H1 (cell line): ENCODE results near the gene MACROD2. TPM values are rescaled to one million over a fixed set of nuclear protein-coding genes. Genes with fewer than 3 reads are reported as not detected.

Experiments used
- CTCF ChIA-PET: fragments of 300-600 bp; sonication (Branson Sonifier 250); formaldehyde crosslinking; loops from one replicate; lab custom pipeline; 2021; ENCODE audit not compliant: partially characterized antibody; lab: Charles Lee
- POLR2A ChIA-PET: fragments of 300-600 bp; sonication (Branson Sonifier 250); formaldehyde crosslinking; loops from one replicate; lab custom pipeline; 2021; ENCODE audit warnings: inconsistent platforms; ENCODE audit not compliant: partially characterized antibody; lab: Charles Lee
- DNase-seq, 2 experiments: peaks; one replicate each; pipeline versions ENCODE4 v3.0.0 to v3.0.0-alpha.2; 2010 to 2022; ENCODE audit warnings: low spot score in 2 of 2, low read depth in 1 of 2, mixed read lengths in 1 of 2
- FAIRE-seq: peaks from 2 replicates; lab custom pipeline; 2011; peaks lifted over from hg19 to GRCh38; lab: Jason Lieb, UNC
- H2AFZ ChIP-seq: 2 replicates; pipeline ENCODE4 v1.8.1; 2012; ENCODE audit warnings: low read length, inconsistent platforms
- H2AK5ac ChIP-seq: 2 replicates; pipeline ENCODE4 v1.6.1; 2013; ENCODE audit warnings: low read depth, low read length
- H2BK120ac ChIP-seq: replicated peaks from 2 replicates; pipeline ENCODE3; 2013; ENCODE audit warnings: low read depth, low read length, inconsistent platforms
- H2BK12ac ChIP-seq: 2 replicates; pipeline ENCODE4 v1.6.1; 2013; ENCODE audit warnings: low read depth, low read length
- H2BK15ac ChIP-seq: 2 replicates; pipeline ENCODE4 v1.6.1; 2013; ENCODE audit warnings: low read length
- H2BK20ac ChIP-seq: 2 replicates; pipeline ENCODE4 v1.6.1; 2013; ENCODE audit warnings: low read length
- H2BK5ac ChIP-seq: 2 replicates; pipeline ENCODE4 v1.6.1; 2013; ENCODE audit warnings: low read depth, low read length
- H3K14ac ChIP-seq: 2 replicates; pipeline ENCODE4 v1.6.1; 2013; ENCODE audit warnings: inconsistent platforms; ENCODE audit not compliant: insufficient read length
- H3K18ac ChIP-seq: 2 replicates; pipeline ENCODE4 v1.6.1; 2013; ENCODE audit warnings: low read length; ENCODE audit errors: extremely low read depth
- H3K23ac ChIP-seq: 2 replicates; pipeline ENCODE4 v1.6.1; 2013; ENCODE audit warnings: inconsistent platforms; ENCODE audit not compliant: insufficient read length
- H3K23me2 ChIP-seq: 2 replicates; pipeline ENCODE4 v1.6.1; 2013; ENCODE audit warnings: low read depth, low read length
- H3K27ac ChIP-seq: 2 replicates; pipeline ENCODE4 v1.6.1; 2011; ENCODE audit warnings: low read depth, low read length, inconsistent platforms
- H3K27me3 ChIP-seq, 4 experiments: replicated peaks in 1 of 4; 1 replicate in 1 of 4; 2 replicates in 3 of 4; pipeline versions ENCODE4 v1.6.1 to v1.8.1; 2011 to 2013; ENCODE audit warnings: low read length in 3 of 4, mild to moderate bottlenecking in 3 of 4, inconsistent platforms in 2 of 4, mixed read lengths in 2 of 4, moderate library complexity in 1 of 4; ENCODE audit not compliant: control insufficient read depth in 3 of 4, insufficient read depth in 3 of 4; ENCODE audit errors: extremely low read depth in 1 of 4
- H3K36me3 ChIP-seq, 4 experiments: 2 replicates each; pipeline versions ENCODE4 v1.6.1 to v1.8.1; 2011 to 2013; ENCODE audit warnings: mild to moderate bottlenecking in 4 of 4, low read length in 3 of 4, moderate library complexity in 2 of 4, control low read depth in 1 of 4, inconsistent platforms in 1 of 4; ENCODE audit not compliant: insufficient read depth in 4 of 4, control insufficient read depth in 2 of 4
- H3K4ac ChIP-seq: replicated peaks from 2 replicates; pipeline ENCODE3; 2013; ENCODE audit warnings: low read length, low read depth, mixed read lengths, inconsistent platforms; ENCODE audit not compliant: insufficient read length
- H3K4me1 ChIP-seq, 4 experiments: replicated peaks in 1 of 4; 1 replicate in 1 of 4; 2 replicates in 3 of 4; pipeline versions ENCODE4 v1.6.1 to v1.8.1; 2011 to 2013; ENCODE audit warnings: low read length in 3 of 4, inconsistent platforms in 2 of 4, mixed read lengths in 1 of 4; ENCODE audit not compliant: insufficient read depth in 4 of 4, control insufficient read depth in 3 of 4
- H3K4me2 ChIP-seq, 2 experiments: 2 replicates each; pipeline versions ENCODE4 v1.6.1 to v1.8.1; 2011 to 2013; ENCODE audit warnings: low read depth in 2 of 2, low read length in 2 of 2, control low read depth in 1 of 2, inconsistent platforms in 1 of 2, mild to moderate bottlenecking in 1 of 2; ENCODE audit not compliant: insufficient read depth in 1 of 2
- H3K4me3 ChIP-seq, 4 experiments: fragments of 200-600, 300-600 bp in 1 of 4; sonication (generic), shearing (Covaris generic), sonication (Bioruptor Twin) in 1 of 4; 2 replicates each; pipeline versions ENCODE4 v1.5.1 to v1.8.1; 2011 to 2016; ENCODE audit warnings: low read length in 4 of 4, low read depth in 3 of 4, control low read depth in 2 of 4, inconsistent platforms in 2 of 4, mild to moderate bottlenecking in 2 of 4, mixed read lengths in 1 of 4, moderate library complexity in 1 of 4; ENCODE audit not compliant: insufficient read depth in 2 of 4; ENCODE audit errors: extremely low read depth in 1 of 4
- H3K56ac ChIP-seq: replicated peaks from 2 replicates; pipeline ENCODE3; 2013; ENCODE audit warnings: low read depth, mild to moderate bottlenecking, mixed read lengths, low read length, inconsistent platforms; ENCODE audit not compliant: insufficient read length
- H3K79me1 ChIP-seq: 2 replicates; pipeline ENCODE4 v1.6.1; 2013; ENCODE audit warnings: low read depth, low read length, control low read depth
- H3K79me2 ChIP-seq, 2 experiments: 2 replicates each; pipeline versions ENCODE4 v1.6.1 to v1.8.1; 2012 to 2013; ENCODE audit warnings: low read length in 2 of 2, mild to moderate bottlenecking in 2 of 2, inconsistent platforms in 1 of 2; ENCODE audit not compliant: insufficient read depth in 2 of 2, control insufficient read depth in 1 of 2
- H3K9ac ChIP-seq, 4 experiments: replicated peaks in 1 of 4; 1 replicate in 1 of 4; 2 replicates in 3 of 4; pipeline versions ENCODE4 v1.6.1 to v1.8.1; 2011 to 2013; ENCODE audit warnings: low read depth in 3 of 4, low read length in 3 of 4, control low read depth in 2 of 4, mild to moderate bottlenecking in 2 of 4, moderate library complexity in 2 of 4, inconsistent platforms in 1 of 4; ENCODE audit errors: extremely low read depth in 1 of 4
- H3K9me3 ChIP-seq, 2 experiments: 2 replicates each; pipeline versions ENCODE4 v1.6.1 to v1.8.1; 2012 to 2013; ENCODE audit warnings: mild to moderate bottlenecking in 2 of 2, moderate library complexity in 2 of 2, control low read depth in 1 of 2, inconsistent platforms in 1 of 2, low read depth in 1 of 2, low read length in 1 of 2, mixed read lengths in 1 of 2; ENCODE audit not compliant: insufficient read depth in 2 of 2
- H4K20me1 ChIP-seq, 2 experiments: replicated peaks in 1 of 2; 2 replicates each; pipeline versions ENCODE3 to v1.8.1; 2011 to 2013; ENCODE audit warnings: inconsistent platforms in 2 of 2, low read length in 2 of 2, mild to moderate bottlenecking in 1 of 2; ENCODE audit not compliant: insufficient read depth in 2 of 2, control insufficient read depth in 1 of 2
- H4K5ac ChIP-seq: 2 replicates; pipeline ENCODE4 v1.6.1; 2013; ENCODE audit warnings: low read length, low read depth, mixed read lengths, inconsistent platforms; ENCODE audit not compliant: insufficient read length
- H4K8ac ChIP-seq: 2 replicates; pipeline ENCODE4 v1.8.0; 2013; ENCODE audit warnings: mild to moderate bottlenecking, moderate library complexity, low read length, inconsistent platforms; ENCODE audit not compliant: insufficient read depth; ENCODE audit errors: extremely low read depth
- H4K91ac ChIP-seq: replicated peaks from 2 replicates; pipeline ENCODE3; 2013; ENCODE audit warnings: low read length, mixed read lengths, inconsistent platforms; ENCODE audit not compliant: insufficient read length
- BACH1 ChIP-seq: IDR thresholded peaks from 2 replicates; pipeline ENCODE4 v1.6.1; 2012; ENCODE audit warnings: low read length, improper control_type of control experiment
- CHD2 ChIP-seq: IDR thresholded peaks from 2 replicates; pipeline ENCODE4 v1.6.1; 2012; ENCODE audit warnings: low read length, improper control_type of control experiment
- CREB1 ChIP-seq: IDR thresholded peaks from 2 replicates; pipeline ENCODE4 v1.6.1; 2012; ENCODE audit warnings: inconsistent platforms
- EGR1 ChIP-seq: IDR thresholded peaks from 2 replicates; pipeline ENCODE4 v1.6.1; 2011; ENCODE audit warnings: low read depth, low read length, borderline replicate concordance
- HDAC6 ChIP-seq: IDR thresholded peaks from one replicate; pipeline ENCODE4 v1.7.1; 2012; ENCODE audit warnings: low read depth, mild to moderate bottlenecking, inconsistent platforms, low read length, moderate library complexity
- JUND ChIP-seq: IDR thresholded peaks from 2 replicates; pipeline ENCODE4 v1.6.1; 2011; ENCODE audit warnings: mild to moderate bottlenecking, improper control_type of control experiment, low read length
- KDM4A ChIP-seq: IDR thresholded peaks from one replicate; pipeline ENCODE4 v1.7.1; 2012; ENCODE audit warnings: low read depth, mild to moderate bottlenecking, moderate library complexity, low read length, inconsistent platforms; ENCODE audit not compliant: severe bottlenecking
- NANOG ChIP-seq: IDR thresholded peaks from 2 replicates; pipeline ENCODE4 v1.6.1; 2011; ENCODE audit warnings: low read length, low read depth, mild to moderate bottlenecking, inconsistent platforms; ENCODE audit not compliant: insufficient read depth, poor library complexity, severe bottlenecking
- POLR2AphosphoS5 ChIP-seq: IDR thresholded peaks from 2 replicates; pipeline ENCODE4 v1.6.1; 2011; ENCODE audit warnings: low read depth, low read length
- RBBP5 ChIP-seq: IDR thresholded peaks from 2 replicates; pipeline ENCODE4 v1.7.1; 2012; ENCODE audit warnings: low read depth, mild to moderate bottlenecking, inconsistent platforms, low read length, moderate library complexity, borderline replicate concordance
- RFX5 ChIP-seq: IDR thresholded peaks from 2 replicates; pipeline ENCODE4 v1.6.1; 2011; ENCODE audit warnings: low read depth, low read length, improper control_type of control experiment, borderline replicate concordance
- SIRT6 ChIP-seq: IDR thresholded peaks from one replicate; pipeline ENCODE4 v1.7.1; 2012; ENCODE audit warnings: low read length, inconsistent platforms
- SUZ12 ChIP-seq: fragments of 200-600 bp; sonication (generic); IDR thresholded peaks from 2 replicates; pipeline ENCODE4 v1.6.1; 2012; ENCODE audit warnings: mild to moderate bottlenecking, inconsistent platforms, low read length, moderate library complexity, mixed read lengths
- TAF1 ChIP-seq: IDR thresholded peaks from 2 replicates; pipeline ENCODE4 v1.6.1; 2011; ENCODE audit warnings: mild to moderate bottlenecking, low read depth, low read length
- TAF7 ChIP-seq: optimal IDR thresholded peaks from 2 replicates; pipeline ENCODE3; 2011; ENCODE audit warnings: low read depth, mild to moderate bottlenecking, inconsistent platforms, low read length, moderate library complexity, borderline replicate concordance
- TCF12 ChIP-seq: IDR thresholded peaks from 2 replicates; pipeline ENCODE4 v1.6.1; 2011; ENCODE audit warnings: low read depth, mild to moderate bottlenecking, low read length
- YY1 ChIP-seq: IDR thresholded peaks from 2 replicates; pipeline ENCODE4 v1.6.1; 2011; ENCODE audit warnings: low read depth, mild to moderate bottlenecking, low read length
- WGBS, 2 experiments: shearing (Covaris generic) in 1 of 2; methylation state at CpG; one replicate each; pipeline versions ENCODE4 v1.1.6 to v1.1.7; 2013 to 2015; ENCODE audit warnings: low lambda C conversion rate in 2 of 2, mixed read lengths in 2 of 2, inconsistent platforms in 1 of 2, low coverage in 1 of 2, missing lambda C conversion rate in 1 of 2; ENCODE audit not compliant: insufficient replicate concordance in 2 of 2, insufficient coverage in 1 of 2, insufficient read length in 1 of 2; ENCODE audit errors: extremely low coverage in 1 of 2, missing lambda C conversion rate in 1 of 2; 5-methylcytosine and 5-hydroxymethylcytosine counted together
- polyA plus RNA-seq, 7 experiments: library from polyadenylated mRNA; depleted of rRNA in 3 of 7; stranded (reverse) in 5 of 7; unstranded in 2 of 7; fragments of >200 nt in 5 of 7; fragments of 200-250 nt in 2 of 7; gene quantifications; 1 replicate in 5 of 7; 2 replicates in 1 of 7; 4 replicates in 1 of 7; pipeline versions ENCODE4 v1.2.1 to v1.2.3, GENCODE V29; 2011 to 2013; ENCODE audit warnings: missing spikeins in 2 of 7, mixed read lengths in 2 of 7
- total RNA-seq: library from RNA; stranded (reverse); fragmentation: NEBNext Ultra II Directional; extraction: Animal tissue kit (Norgen Biotek cat#: 25700); gene quantifications from 2 replicates; pipeline ENCODE4 v1.2.1, GENCODE V29; 2021

Gene MACROD2
- total and polyA plus RNA-seq, 2 of the 8 experiments (the other 6 are each of a cell fraction or from before 2014, with no cell fraction given), result 0.70 to 3.9 TPM

GRCh38 chr20:14928083-14928482 lies 932.8 kb downstream of the MACROD2 start:
- no peak for DNase-seq
- no peak overlapping the region for H3K27ac ChIP-seq
- H2BK20ac ChIP-seq, result no peak overlapping the region
- H4K20me1 ChIP-seq, result no peaks in the 10 kb centered on the region
- H4K8ac ChIP-seq, result no peak overlapping the region
- no peak overlapping the region for H2BK120ac ChIP-seq
- no peak overlapping the region for H2BK12ac ChIP-seq
- H3K18ac ChIP-seq, result no peak overlapping the region
- no peak overlapping the region for H2BK15ac ChIP-seq
- no peak overlapping the region for H2BK5ac ChIP-seq
- no peaks in the 10 kb centered on the region for H3K23me2 ChIP-seq
- TF ChIP-seq POLR2AphosphoS5, result no peak
- no peak for TF ChIP-seq HDAC6
- no peak for TF ChIP-seq YY1
- TF ChIP-seq TAF7, result no peak
- TF ChIP-seq NANOG, result no peak
- TF ChIP-seq CREB1, result no peak
- TF ChIP-seq TCF12, result no peak
- no peak for TF ChIP-seq CHD2
- no peak for TF ChIP-seq SUZ12
- no peak for TF ChIP-seq BACH1
- TF ChIP-seq TAF1, result no peak
- TF ChIP-seq RFX5, result no peak
- TF ChIP-seq SIRT6, result no peak
- no peak for TF ChIP-seq EGR1
- no peak for TF ChIP-seq KDM4A
- no peak for TF ChIP-seq JUND
- no peak for TF ChIP-seq RBBP5
- H3K79me2 ChIP-seq, result no peaks in the 10 kb centered on the region
- ChIA-PET POLR2A (no interaction called here), CTCF (interaction anchor here (0.8 to 2.0 kb wide), 2 partner anchors 11 to 25 kb away, joined by 4 to 6 read pairs; no protein-coding TSS in a partner anchor)
- 86% methylated on average over 3 of the region's 3 CpGs; no CpG with 5 or more reads in 1 of the 2 experiments for WGBS, 2 experiments
- no peak overlapping the region for H4K5ac ChIP-seq
- no peak overlapping the region for H3K14ac ChIP-seq
- H3K79me1 ChIP-seq, result no peaks in the 10 kb centered on the region
- no peak overlapping the region for H3K9ac ChIP-seq
- no peak overlapping the region for H3K23ac ChIP-seq
- H3K9me3 ChIP-seq, result no peaks in the 10 kb centered on the region
- H3K36me3 ChIP-seq, result no peaks in the 10 kb centered on the region
- no peak for FAIRE-seq
- no peak overlapping the region for H2AFZ ChIP-seq
- H3K4me1 ChIP-seq, result no peaks in the 10 kb centered on the region
- H4K91ac ChIP-seq, result no peak overlapping the region
- H2AK5ac ChIP-seq, result no peak overlapping the region
- no peak overlapping the region for H3K4me3 ChIP-seq
- H3K27me3 ChIP-seq, result no peaks in the 10 kb centered on the region
- H3K56ac ChIP-seq, result no peak overlapping the region
- no peak overlapping the region for H3K4me2 ChIP-seq
- H3K4ac ChIP-seq, result no peak overlapping the region
